ENCODE data around the gene HMX3.

DNA sequence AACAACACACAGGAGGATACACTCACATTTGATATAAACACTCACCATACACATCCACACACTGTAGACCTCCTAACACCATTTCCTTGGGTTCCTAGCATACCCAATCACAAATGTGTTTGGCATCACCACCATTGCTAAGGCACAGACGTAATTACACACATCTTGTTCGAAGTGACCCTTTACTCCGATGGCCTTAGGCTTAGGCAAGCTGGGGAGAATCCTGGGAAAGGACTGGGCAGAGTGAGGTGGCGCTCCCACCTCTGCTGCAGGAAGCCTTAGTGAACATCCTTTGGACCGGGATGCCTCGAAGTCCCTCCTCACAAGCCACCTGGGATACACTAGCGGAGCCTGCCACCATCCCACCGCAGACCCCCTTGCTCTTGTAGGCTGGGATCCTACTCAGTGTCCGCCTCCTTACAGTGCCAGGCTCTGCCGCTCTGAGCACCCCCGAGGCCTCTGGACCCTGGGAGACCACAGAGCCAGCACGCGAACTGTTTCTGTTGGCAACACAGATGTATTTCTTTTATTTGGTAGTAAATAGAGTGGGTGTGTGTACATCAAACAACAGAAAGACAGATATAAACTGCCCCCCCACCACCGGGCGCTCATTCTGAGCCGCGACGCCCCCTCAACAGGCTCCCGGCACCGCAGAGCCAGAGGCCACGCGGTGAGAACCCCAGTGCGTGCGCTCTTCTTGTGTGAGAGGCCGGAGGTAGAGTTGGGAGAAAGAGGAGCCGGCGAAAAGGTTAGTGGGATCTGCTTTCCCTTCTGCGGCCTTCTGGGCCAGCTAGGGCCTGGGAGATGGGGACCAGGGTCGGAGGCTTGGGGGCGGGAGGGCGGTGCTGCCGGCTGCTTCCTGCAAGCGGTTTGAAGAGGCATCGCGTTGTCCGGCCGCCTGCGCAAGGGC lies 6.3 kb downstream of the HMX3 start:
- TF ChIP-seq, protein P1, sequence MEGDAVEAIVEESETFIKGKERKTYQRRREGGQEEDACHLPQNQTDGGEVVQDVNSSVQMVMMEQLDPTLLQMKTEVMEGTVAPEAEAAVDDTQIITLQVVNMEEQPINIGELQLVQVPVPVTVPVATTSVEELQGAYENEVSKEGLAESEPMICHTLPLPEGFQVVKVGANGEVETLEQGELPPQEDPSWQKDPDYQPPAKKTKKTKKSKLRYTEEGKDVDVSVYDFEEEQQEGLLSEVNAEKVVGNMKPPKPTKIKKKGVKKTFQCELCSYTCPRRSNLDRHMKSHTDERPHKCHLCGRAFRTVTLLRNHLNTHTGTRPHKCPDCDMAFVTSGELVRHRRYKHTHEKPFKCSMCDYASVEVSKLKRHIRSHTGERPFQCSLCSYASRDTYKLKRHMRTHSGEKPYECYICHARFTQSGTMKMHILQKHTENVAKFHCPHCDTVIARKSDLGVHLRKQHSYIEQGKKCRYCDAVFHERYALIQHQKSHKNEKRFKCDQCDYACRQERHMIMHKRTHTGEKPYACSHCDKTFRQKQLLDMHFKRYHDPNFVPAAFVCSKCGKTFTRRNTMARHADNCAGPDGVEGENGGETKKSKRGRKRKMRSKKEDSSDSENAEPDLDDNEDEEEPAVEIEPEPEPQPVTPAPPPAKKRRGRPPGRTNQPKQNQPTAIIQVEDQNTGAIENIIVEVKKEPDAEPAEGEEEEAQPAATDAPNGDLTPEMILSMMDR (IDR thresholded peaks at IDR 0.05): no peak
- TF ChIP-seq POLR2A (IDR thresholded peaks at IDR 0.05): no peak

All from ovary (tissue), 3 donors.